LHCN-M2 (cell line): Measurements from ENCODE around the gene INMT. TPM values are rescaled to one million over a fixed set of nuclear protein-coding genes. Genes with fewer than 3 reads are reported as not detected.

Experiments used
- total RNA-seq: library from RNA; depleted of rRNA; stranded (reverse); fragments of >200 nt; gene quantifications from 2 replicates; pipeline ENCODE4 v1.2.3, GENCODE V29; 2014; rRNA removed

Gene INMT
- total RNA-seq, 1 experiment from 2014 or later: 1.7 TPM

Other genes starting within 250 kb of the INMT start
- 43.6 and 54.2 TPM in 2 replicates for gene GGCT, start 247.3 kb upstream of the INMT start, total RNA-seq
- 106 and 137 TPM in 2 replicates for gene GARS1, start 157.3 kb upstream of the INMT start, total RNA-seq
- gene CRHR2, start 69.7 kb upstream of the INMT start, total RNA-seq: not detected in 2 replicates
- 3.7 and 5.1 TPM in 2 replicates for gene MINDY4, start 19.3 kb downstream of the INMT start, total RNA-seq
- 0.13 and 0.23 TPM in 2 replicates for gene AQP1, start 159.7 kb downstream of the INMT start, total RNA-seq
- gene GHRHR, start 211.8 kb downstream of the INMT start, total RNA-seq: not detected in 2 replicates